Measurements from ENCODE around the gene MAN2A2.
"Not testable (repeated sequence)": the region's sequence is repeated elsewhere in the genome, so short reads cannot be mapped to it uniquely, and the experiment has no call there.

MAN2A2 gene

DNA sequence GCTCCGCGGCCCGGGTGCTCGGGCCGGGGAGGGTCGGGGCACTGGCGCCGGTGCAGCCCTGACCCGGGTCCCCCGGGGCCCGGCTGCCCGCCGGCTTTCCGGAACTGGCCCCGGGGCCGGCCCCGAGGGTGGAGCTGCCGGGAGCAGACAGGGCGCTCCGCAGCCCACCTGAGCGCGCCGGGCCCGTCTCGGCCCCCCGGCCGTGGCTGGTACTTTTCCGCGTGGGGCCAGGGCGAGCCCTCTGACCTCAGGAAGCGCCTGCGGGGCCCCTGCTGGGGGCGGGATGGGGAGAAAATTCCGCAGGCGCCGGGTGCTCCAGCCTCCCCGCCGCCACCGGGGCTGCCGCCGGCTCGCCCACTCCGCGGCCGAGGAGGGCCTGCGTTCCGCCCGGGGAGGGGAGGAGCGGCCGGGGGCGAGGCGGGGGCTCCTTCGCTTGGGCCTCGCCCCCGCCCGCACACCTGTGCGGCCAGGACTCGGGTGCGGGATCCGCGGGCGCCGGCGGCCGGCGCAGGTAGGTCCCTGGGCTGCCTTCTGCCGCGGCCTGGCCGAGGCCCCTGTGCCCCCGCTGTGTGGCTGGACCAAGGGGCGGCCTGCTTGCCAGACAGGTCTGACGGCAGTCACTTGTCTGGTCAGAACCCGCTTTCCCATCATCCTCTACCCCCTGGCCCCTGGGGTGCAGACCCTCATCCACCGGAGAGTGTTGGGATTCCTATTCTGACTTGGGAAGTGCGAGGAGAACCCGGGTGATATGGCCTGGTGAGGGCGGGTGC is 31.2 kb upstream of the MAN2A2 start:
- no peak for DNase-seq

DNA sequence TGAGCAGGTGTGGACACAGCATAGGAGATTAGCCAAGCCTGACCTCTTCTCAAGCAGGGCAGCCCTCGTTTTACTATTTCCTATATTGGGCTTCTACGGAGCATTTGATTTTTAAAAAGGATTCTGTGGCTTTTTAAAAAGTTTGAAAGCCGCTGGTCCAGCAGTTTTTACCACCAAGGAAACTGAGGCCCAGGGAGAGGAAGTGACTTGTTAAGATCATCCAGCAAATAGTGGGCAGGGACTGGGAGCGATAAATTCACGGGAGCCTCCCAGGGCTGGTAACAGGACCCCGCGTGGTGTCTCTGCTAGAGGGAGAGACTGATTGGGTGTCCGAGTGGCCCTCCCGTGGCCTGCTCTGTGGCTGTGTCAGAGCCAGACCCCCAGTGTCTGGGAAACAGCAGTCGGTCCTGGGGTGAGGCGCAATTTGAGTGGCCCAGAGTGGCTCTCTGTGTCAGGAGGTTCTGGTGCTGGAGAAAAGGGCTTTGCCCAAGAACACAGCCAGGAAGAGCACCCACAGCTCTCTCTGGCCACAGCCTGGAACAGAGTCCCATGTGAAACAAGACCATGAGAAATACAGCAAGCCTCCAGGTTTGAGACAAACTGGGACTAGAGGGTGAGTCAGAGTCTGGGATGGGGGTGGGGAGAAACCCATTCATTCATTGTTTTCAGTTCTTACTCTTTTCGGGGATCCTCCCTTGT is 30.5 kb upstream of the MAN2A2 start:
- DNase-seq, result no peak

DNA sequence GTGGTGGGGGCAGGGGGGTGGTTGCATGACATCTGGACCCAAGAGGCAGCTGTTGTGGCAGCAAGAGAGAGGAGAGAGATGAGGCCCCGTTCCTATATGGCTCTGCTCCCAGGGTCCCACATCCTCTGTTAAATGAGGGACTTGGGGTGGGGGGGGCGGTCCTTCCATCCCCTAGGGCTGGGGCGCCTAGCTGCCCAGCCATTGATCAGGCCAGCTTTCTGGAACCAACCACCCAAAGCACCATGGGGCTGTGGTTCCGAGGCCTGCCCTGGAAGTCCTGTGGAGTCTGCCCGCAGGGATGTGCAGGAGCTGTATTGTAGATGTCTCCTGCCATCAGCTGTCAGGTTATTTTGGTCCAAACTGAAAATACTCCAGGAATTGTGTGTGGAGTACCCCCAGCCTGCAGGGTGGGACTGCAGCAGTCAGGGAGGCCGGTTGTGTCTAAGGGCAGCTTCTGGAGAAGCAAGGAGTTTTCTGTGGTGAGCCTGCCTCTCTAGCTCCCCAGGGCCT is 29.6 kb upstream of the MAN2A2 start:
- DNase-seq, result no peak

DNA sequence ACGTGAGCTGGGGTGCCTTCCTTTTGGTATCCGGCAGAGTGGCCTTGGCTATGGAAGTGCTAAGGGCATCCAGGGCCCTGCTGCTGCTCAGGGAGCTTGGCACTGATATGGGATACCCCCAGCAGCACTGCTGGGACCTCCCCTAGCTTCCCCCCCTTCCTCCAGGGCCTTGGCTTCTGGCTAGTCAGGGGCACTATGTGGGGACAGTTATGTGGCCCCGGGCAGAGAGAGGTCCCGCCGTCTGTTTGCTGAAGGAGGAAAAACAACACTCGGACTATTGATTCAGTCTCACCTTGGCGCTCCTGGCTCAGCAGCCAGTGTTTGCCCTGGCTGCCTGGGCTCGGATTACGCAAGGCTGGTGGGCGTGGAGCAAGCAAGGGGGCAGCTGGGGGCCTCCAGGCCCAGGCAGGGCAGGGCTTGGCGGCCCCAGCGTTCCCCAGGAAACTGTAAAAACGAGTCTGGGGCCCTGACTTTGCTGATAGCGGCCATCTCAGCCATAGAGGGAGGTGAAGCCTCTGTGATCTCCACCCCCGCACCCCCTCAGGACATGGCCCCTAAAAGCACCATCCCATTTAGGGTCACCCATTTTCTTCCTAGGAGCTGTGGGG is 29.0 kb upstream of the MAN2A2 start:
- peak; percentile 24 for DNase-seq

DNA sequence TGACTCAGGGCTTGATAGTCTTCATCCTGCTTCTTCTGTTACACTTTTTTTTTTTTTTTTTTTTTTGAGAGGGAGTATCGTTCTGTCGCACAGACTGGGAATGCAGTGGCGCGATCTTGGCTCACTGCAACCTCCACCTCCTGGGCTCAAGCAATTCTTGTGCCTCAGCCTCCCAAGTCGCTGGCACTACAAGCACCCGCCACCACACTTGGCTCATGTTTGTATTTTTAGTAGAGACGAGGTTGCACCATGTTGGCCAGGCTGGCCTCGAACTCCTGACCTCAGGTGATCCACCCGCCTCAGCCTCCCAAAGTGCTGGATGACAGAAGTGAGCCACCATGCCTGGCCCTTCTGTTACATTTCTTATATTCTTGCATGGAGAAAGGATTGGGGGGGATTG is 28.1 kb upstream of the MAN2A2 start:
- not testable (repeated sequence) for DNase-seq

DNA sequence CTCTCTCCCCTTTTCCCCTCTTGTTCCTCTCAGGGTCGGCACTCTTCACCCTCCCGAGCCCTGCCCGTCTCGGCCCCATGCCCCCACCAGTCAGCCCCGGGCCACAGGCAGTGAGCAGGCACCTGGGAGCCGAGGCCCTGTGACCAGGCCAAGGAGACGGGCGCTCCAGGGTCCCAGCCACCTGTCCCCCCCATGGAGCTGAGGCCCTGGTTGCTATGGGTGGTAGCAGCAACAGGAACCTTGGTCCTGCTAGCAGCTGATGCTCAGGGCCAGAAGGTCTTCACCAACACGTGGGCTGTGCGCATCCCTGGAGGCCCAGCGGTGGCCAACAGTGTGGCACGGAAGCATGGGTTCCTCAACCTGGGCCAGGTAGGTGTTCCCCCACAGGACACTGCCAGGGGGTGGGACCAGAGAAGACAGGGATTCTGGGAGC is 27.5 kb upstream of the MAN2A2 start:
- DNase-seq, result no peak

DNA sequence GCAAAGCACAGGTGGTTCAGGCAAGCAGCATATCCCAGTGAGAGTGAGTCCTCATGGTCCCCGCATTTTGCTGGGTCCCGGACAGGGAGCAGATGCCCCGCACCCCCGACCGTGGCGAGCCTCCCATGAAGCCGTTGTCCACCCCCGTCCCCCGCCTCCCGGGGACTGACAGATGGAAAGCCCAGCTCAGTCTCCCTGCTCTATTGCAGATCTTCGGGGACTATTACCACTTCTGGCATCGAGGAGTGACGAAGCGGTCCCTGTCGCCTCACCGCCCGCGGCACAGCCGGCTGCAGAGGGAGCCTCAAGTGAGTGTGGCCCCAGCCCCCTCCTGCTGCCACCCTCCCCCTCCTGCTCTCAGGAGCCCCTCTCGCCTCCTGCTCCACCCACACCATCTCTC is 27.1 kb upstream of the MAN2A2 start:
- DNase-seq, result no peak

DNA sequence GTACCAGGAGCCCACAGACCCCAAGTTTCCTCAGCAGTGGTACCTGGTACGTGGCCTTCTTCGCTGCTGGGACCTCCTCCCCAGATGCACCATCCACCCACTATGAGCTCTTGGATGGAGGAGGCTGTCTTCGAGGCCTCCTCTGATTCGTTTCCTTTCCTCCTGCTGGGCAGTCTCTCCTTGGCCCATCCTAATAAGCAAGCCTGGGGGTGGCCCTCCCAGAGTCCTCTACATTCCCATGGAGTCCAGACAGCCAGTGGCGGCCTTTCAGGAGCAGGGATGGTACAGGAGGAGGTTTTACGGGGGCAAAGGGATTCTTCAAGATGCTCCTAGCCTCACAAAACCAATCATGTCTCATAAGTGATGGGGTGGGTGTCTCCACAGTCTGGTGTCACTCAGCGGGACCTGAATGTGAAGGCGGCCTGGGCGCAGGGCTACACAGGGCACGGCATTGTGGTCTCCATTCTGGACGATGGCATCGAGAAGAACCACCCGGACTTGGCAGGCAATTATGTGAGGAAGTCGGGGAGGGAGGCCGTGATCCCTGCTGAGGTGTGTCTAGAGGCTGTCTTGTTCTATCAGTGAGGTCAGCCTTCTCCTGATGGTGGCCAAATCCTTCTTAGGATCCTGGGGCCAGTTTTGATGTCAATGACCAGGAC is 26.5 kb upstream of the MAN2A2 start:
- no peak for DNase-seq

DNA sequence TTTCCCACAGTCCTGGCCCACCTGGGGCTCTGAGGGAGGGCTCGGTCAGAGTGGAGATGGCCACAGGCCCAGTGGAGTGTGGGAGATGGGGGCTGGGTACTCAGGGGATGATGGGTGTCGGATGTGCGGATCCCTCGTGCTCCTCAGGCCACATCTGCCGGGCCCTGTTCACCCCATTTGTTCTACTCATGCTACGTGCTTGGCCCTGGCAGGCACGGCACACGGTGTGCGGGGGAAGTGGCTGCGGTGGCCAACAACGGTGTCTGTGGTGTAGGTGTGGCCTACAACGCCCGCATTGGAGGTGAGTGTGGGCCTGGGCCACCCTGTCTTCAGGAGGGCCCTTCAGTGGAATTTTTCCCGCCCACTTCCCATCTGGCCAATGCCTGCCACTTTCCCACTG is 25.8 kb upstream of the MAN2A2 start:
- DNase-seq, result no peak

DNA sequence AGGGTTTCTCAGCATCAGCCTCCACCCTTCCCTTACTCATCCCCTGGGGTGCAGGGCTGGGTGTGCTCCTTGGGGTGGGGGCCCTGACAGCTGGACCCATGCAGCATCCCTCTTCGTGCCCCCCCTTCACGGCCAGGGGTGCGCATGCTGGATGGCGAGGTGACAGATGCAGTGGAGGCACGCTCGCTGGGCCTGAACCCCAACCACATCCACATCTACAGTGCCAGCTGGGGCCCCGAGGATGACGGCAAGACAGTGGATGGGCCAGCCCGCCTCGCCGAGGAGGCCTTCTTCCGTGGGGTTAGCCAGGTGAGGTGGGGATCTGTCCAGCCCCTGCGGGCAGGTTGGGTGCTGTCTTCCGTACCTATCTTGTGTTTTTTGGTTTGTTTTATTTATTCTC is 25.1 kb upstream of the MAN2A2 start:
- DNase-seq, result no peak

DNA sequence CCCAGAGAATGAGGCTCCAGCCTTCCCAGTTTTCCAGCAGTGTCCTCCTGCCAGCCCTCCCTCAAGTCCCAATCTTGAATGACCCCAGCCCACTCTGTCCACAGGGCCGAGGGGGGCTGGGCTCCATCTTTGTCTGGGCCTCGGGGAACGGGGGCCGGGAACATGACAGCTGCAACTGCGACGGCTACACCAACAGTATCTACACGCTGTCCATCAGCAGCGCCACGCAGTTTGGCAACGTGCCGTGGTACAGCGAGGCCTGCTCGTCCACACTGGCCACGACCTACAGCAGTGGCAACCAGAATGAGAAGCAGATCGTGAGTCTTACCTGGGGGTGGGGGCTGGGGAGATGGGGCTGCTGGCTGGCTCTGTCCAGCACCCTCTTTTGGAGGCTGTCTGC is 24.4 kb upstream of the MAN2A2 start:
- no peak for DNase-seq

DNA sequence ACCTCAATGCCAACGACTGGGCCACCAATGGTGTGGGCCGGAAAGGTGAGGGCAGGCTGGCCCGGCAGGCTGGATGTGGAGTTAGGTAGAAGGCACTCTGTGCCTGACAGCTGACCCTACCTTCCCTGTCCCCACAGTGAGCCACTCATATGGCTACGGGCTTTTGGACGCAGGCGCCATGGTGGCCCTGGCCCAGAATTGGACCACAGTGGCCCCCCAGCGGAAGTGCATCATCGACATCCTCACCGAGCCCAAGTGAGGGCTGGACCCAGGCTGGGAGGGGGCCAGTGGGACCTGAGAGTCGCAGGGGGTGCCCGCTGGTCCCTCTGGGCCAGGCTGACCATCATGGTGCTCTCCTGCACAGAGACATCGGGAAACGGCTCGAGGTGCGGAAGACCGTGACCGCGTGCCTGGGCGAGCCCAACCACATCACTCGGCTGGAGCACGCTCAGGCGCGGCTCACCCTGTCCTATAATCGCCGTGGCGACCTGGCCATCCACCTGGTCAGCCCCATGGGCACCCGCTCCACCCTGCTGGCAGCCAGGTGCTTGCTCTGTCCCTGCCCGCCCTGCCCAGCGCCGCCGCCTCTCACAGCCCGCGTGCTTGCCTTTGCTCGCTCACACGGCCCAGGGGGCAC is 23.3 kb upstream of the MAN2A2 start:
- DNase-seq, result no peak

DNA sequence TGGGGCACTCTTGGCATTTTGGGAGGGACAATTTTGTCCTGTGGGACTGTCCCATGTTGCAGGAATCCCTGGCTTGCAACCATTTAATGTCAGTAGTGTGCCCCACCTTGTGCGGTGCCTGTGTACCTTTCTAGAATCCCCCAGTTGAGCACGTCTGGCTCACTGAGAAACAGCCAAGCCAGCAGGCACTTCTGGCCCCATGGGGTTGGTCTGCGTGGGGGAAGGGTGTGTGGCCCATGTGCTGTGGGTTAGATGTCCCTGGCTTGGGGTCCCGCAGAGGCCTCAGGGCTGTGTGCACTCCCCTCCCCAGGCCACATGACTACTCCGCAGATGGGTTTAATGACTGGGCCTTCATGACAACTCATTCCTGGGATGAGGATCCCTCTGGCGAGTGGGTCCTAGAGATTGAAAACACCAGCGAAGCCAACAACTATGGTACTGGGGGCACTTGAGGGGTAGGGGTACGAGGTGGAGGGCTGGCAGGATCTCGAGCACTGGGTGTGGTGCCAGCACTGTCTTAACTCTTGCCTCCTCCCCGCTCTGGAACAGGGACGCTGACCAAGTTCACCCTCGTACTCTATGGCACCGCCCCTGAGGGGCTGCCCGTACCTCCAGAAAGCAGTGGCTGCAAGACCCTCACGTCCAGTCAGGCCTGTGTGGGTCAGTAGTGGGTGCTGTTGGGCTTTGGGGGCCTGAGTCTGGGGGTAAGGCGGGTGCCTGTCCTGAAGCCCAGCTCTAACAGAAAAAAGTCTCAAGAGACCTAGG is 22.5 kb upstream of the MAN2A2 start:
- no peak for DNase-seq

DNA sequence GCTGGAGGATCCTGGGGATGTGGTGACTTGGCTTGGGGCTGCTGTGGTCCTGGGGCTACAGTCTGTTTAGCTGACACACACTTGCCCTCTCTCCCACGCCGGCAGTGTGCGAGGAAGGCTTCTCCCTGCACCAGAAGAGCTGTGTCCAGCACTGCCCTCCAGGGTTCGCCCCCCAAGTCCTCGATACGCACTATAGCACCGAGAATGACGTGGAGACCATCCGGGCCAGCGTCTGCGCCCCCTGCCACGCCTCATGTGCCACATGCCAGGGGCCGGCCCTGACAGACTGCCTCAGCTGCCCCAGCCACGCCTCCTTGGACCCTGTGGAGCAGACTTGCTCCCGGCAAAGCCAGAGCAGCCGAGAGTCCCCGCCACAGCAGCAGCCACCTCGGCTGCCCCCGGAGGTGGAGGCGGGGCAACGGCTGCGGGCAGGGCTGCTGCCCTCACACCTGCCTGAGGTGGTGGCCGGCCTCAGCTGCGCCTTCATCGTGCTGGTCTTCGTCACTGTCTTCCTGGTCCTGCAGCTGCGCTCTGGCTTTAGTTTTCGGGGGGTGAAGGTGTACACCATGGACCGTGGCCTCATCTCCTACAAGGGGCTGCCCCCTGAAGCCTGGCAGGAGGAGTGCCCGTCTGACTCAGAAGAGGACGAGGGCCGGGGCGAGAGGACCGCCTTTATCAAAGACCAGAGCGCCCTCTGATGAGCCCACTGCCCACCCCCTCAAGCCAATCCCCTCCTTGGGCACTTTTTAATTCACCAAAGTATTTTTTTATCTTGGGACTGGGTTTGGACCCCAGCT is 21.7 kb upstream of the MAN2A2 start:
- no peak for DNase-seq

DNA sequence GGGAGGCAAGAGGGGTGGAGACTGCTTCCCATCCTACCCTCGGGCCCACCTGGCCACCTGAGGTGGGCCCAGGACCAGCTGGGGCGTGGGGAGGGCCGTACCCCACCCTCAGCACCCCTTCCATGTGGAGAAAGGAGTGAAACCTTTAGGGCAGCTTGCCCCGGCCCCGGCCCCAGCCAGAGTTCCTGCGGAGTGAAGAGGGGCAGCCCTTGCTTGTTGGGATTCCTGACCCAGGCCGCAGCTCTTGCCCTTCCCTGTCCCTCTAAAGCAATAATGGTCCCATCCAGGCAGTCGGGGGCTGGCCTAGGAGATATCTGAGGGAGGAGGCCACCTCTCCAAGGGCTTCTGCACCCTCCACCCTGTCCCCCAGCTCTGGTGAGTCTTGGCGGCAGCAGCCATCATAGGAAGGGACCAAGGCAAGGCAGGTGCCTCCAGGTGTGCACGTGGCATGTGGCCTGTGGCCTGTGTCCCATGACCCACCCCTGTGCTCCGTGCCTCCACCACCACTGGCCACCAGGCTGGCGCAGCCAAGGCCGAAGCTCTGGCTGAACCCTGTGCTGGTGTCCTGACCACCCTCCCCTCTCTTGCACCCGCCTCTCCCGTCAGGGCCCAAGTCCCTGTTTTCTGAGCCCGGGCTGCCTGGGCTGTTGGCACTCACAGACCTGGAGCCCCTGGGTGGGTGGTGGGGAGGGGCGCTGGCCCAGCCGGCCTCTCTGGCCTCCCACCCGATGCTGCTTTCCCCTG is 21.0 kb upstream of the MAN2A2 start:
- no peak for DNase-seq

DNA sequence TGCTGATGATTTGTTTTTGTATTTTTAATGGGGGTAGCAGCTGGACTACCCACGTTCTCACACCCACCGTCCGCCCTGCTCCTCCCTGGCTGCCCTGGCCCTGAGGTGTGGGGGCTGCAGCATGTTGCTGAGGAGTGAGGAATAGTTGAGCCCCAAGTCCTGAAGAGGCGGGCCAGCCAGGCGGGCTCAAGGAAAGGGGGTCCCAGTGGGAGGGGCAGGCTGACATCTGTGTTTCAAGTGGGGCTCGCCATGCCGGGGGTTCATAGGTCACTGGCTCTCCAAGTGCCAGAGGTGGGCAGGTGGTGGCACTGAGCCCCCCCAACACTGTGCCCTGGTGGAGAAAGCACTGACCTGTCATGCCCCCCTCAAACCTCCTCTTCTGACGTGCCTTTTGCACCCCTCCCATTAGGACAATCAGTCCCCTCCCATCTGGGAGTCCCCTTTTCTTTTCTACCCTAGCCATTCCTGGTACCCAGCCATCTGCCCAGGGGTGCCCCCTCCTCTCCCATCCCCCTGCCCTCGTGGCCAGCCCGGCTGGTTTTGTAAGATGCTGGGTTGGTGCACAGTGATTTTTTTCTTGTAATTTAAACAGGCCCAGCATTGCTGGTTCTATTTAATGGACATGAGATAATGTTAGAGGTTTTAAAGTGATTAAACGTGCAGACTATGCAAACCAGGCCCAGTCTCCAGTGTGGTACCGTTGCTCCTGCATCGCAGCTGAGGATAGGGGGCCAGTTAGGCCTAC is 20.1 kb upstream of the MAN2A2 start:
- no peak for DNase-seq

DNA sequence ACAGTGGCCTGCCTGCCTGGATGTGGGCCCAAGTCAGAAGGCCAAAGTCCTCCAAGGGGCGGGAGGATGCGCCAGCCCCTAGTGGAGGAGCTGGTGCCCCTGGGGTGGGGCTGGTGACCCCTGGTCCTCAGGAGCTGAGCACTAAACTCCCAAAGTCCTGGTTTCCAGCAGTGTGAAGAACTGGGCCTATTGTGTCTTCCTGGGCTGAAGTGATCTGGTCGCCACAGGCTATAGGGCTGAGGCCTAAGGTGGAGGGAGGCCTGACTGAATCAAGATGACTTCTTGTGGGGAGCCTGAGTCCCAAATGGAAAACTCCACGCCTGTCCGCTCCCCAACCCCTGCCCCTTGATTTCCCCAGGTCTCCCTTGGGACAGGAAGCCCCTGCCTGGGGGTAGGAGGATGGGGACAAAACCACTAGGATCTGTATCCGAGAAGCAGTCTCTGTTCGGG is 19.6 kb upstream of the MAN2A2 start:
- DNase-seq, result no peak

DNA sequence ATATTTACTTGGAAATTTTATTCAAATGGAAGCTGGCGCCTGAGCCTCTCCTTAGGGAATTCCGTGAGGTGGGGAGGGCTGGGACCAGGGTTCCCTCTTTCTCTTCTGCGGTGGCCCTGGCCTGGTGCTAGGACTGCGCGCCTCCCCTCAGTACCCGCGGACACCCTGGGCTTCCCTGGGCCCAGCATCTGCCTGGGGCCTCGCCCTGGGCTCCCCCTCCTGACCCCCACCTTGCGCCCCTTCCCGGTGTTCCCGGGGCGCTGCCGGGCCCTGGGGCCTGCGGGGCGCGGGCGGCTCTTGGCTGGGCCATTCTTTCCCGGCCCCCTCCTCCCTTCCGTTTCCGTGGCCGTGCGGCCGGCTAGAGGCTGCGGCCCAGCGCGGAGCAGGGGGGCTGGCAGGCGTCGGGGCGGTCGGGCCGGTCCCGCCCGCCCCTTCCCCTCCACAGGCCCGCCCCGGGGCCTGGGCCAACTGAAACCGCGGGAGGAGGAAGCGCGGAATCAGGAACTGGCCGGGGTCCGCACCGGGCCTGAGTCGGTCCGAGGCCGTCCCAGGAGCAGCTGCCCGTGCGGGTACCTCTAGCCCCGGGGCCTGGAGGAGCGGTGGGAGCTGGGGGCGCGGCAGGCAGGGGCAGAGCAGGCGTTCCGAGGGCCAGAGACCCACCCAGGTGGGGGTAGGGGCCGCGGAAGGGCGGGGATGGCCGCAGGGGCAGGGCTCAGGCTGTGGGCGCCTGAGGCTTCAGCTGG is 19.0 kb upstream of the MAN2A2 start, which contains the start of gene FES:
FES (plus strand) TSS at position 529 of the 743 bp plus-strand sequence. CDS start 542 bp downstream, outside the sequence.
- DNase-seq, result no peak

All from NCI-H748 treated with DMSO at 0.1 percent for 48 hours (cell line).